NCI-H1694 treated with DMSO at 0.1 percent for 48 hours (cell line): ENCODE measurements around the gene KPNA1.
A peak's percentile ranks its signal among the peaks of the same experiment; 100 is the strongest.

Experiments used
- DNase-seq: peaks from one replicate; lab custom pipeline; 2025; lab: John Stamatoyannopoulos, UW

Gene KPNA1

DNA sequence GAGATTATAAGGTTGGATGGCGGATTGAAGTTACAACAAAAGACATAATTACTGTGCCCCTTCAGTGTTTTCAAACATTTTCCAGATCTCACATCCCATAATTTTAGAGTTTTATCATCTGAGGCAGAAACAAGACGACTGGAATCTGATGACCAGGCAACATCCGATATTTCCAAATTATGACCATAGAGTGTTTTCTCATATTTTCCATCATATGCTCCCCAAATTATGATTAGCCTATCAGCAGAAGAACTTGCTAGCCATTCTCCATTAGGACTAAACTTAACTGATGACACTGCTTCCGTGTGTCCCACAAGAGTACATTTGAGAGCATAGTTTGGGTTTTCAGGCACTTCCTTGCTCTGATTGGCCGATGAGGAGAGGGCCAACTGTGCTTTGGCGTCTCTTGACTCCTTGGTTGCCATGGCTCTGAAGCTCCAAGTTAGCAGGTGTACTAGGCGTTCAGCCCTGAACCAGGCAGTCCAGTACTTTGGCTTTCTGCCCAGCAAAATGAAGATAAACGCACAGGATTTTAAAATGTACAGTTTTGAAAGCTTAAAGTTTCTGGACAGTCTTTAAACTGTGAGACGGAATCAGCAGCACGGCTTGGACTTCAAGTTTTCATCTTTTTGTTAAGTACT lies 99.5 kb downstream of the KPNA1 start:
- DNase-seq: no peak

DNA sequence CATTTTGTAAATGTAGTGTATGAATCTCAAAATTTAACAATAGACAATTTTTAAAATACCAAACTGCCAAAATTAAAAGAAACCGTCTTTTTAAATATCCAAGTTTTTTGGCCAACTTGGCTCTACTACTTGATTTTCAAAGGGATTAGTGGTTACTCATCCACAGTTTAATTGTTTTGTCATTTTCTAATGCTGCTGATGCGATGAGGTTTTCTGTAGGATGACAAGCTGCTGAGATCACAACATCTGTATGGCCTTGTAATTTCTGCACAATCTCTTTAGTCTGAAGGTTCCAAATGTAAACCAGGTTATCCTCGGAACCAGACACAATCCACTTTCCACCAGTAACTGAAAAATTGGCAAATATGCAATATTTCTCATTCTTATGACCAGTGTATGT lies 100.3 kb downstream of the KPNA1 start:
- no peak for DNase-seq

DNA sequence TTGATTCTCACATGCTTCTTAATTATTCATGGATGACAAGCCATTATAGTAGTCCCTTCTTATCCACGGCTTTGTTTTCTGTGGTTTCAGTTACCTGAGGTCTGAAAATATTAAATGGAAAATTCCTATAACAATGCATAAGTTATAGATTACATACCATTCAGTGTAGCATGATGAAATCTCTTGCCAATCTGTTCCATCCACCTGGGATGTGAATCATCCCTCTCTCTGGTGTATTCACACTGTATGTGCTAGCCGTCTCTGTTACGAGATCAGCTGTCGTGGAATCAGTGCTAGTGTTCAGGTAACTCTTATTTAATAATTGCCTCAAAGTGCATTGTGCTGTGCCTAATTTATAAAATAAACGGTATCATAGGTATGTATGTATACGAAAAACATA lies 104.1 kb downstream of the KPNA1 start:
- no peak for DNase-seq

DNA sequence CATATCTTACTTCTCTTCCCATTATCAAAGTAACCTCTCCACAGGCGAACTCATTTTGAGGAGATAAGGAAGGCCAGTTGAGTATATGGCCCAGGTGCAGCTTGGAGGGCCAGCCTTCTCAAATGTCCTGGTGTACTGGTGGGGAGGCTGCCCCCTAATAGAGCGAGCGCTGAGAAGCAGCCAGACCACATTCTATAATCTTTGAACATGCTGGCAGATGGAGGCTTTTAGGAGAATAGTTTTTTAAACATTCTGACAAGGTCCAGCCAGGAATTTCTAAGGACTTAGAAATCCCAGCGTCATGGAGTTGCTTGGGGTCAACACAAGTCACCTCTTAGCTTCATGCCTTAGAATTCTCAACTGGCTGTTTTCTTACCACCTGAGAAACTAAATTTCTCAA lies 104.6 kb downstream of the KPNA1 start:
- no peak for DNase-seq

DNA sequence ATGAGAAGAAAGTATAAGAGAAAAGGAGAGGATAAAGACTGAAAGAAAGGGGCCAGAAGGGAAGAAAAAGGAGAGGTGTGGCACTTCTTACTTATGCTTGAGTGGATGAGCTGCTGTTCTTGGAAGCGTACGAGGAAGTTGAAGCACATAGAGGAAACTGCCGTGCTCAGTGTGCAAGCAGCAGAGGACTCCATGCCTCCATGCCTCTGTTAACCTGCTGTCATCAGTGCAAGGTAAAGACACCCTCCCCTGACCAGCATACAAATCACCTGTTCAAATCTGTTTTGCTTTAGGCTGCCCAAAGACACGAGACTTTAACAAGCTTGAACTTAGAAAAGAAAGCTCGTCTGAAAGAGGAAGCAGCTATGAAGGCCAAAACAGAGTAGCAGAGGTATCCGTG lies 105.3 kb downstream of the KPNA1 start:
- DNase-seq: no peak

DNA sequence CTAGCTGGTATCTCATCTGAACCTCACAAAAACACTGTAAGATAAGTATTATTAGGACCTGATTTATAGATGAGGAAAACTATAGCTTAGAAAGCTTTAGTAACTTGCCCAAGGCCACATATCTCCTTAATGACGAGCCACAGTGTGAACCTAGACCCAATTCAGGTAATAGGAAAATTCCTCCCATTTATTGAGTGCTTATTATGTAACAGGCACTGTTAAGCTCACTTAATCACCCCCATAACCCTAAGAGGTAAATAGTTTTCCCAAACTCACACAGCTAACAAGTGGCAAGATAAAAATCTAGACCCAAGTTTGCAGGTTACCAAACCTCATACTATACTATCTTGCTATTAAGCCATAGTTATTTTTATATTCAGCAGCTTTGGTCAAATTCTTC lies 106.8 kb downstream of the KPNA1 start:
- no peak for DNase-seq

DNA sequence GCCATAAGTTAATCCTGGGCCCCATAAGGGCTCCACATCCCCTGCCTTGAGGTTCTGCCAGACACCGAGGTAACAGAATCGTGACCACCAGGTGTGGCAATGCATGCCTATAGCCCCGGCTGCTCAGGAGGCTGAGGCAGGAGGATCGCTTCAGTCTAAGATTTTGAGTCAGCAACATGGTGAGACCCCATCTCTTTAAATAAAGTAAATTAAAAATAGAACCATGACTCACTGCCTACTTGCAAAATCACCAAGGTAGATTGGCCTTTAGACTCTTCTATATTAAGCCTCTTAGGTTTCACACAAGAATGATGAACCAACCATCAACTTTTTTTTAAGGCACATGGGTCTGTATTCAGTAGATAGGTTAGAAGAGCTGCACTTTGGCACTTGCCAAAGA lies 108.5 kb downstream of the KPNA1 start:
- DNase-seq: no peak

DNA sequence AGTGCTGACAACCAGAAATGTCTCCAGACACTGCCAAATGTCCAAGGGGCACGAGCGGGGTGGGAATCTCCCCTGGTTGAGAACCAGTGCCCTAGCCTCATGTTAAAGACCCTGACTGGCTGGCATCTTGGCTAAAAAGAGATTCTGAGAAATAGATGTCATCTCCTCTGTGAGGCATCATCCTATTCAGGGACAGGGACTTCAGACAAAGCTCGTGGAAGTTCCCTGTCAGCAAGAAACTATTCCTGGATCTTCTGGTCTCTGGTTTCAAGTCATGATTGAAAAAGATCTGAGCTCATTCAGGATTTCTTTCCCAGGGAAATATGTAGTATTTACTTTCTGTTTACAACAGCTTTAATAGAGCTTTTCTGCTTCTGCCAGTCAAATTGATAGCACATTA lies 109.7 kb downstream of the KPNA1 start:
- no peak for DNase-seq

DNA sequence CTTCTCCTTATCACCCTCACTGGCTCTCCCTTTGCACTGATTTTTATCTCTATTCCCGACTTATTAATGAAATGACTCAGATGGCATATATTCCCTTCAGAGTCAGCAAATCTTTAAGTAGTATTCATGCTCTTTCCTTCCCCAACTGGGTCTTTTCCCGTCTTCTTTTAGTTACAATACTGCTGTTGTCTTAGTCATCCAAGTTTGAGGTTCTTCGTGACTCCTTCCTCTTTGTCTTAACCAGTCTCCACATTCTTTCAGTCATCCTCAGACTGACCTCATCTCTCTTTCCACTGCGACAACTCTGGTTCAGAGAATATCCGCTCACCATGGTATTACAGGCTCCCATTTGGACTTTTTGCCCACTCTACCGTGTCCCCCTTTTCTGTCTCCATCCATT lies 111.2 kb downstream of the KPNA1 start:
- DNase-seq: no peak

DNA sequence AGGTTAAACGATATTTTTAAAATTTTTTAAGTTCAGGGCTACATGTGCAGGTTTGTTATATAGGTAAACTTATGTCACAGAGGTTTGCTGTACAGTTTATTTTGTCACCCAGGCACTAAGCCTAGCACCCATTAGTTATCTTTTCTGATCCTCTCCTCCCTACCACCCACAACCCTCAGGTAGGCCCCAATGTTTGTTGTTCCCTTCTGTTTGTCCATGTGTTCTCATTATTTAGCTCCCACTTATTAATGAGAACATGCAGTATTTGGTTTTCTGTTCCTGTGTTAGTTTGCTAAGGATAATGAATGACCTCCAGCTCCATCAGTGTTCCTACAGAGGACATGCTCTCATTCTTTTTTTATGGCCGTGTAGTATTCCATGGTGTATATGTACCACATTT lies 115.8 kb downstream of the KPNA1 start:
- no peak for DNase-seq

DNA sequence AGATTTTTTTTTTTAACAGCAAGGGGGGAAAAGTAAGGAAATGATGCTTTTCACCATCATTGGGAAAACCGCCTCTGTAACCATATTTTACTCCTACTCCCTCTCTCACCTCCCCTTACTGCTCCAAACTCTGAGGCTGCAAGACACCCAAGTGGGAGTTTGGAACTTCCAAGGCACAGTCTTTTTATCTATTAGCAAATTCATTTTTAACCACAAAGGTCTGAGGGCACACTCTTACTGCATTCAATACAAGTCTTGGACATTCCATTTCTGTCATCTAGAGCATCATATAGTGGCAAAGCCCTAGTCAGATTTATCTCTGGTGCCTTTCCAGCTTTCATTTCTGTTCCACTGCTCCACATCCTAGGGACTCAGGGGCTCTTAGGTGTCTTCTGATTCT lies 117.5 kb downstream of the KPNA1 start:
- no peak for DNase-seq

DNA sequence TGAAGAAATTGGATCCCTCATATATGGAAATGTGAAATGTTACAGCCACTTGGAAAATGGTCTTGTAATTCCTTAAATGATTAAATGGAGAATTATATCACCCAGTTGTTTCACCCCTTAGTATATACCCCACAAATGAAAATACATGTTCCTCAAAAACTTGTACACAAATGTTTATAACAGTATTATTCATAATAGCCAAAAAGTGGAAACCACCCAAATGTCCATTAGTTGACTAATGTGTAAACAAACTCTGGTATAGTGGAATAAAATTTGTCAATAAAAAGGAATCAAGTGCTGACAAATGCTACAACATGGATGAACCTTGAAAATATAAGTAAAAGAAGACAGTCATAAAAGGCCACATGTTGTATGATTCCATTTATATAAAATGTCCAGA lies 118.2 kb downstream of the KPNA1 start:
- DNase-seq: no peak

DNA sequence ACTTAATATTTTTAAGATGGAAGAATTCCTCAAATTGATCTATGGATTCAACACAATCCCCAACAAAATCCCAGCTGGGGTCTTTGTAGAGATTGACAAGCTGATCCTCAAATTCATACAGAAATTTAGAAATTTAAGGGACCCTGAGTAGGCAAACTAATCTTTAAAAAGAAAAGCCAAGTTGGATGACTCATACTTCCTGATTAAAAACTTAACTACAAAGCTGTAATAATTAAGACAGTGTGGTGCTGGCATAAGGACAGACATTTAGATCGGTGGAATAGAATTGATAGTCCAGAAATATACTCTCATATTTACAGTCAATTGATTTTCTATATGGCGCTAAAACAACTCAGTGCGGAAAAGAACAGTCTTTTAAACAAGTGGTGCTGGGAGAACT lies 119.2 kb downstream of the KPNA1 start:
- no peak for DNase-seq

DNA sequence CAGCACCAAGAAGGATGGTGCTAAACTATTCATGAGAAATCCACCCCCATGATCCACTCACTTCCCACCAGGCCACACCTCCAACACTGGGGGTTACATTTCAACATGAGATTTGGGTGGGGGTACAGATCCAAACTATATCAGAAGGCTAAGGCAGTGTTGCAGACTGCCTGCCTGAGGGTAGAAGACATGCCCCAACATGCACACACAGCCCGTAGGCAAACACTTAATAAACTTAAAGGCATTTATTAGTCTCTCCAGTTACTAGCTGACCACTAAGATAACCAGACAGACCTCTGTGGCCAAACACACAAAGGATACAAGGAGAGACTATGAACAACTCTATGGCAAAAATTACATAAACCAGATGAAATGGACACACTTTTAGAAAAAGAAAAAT lies 120.6 kb downstream of the KPNA1 start:
- DNase-seq: no peak

DNA sequence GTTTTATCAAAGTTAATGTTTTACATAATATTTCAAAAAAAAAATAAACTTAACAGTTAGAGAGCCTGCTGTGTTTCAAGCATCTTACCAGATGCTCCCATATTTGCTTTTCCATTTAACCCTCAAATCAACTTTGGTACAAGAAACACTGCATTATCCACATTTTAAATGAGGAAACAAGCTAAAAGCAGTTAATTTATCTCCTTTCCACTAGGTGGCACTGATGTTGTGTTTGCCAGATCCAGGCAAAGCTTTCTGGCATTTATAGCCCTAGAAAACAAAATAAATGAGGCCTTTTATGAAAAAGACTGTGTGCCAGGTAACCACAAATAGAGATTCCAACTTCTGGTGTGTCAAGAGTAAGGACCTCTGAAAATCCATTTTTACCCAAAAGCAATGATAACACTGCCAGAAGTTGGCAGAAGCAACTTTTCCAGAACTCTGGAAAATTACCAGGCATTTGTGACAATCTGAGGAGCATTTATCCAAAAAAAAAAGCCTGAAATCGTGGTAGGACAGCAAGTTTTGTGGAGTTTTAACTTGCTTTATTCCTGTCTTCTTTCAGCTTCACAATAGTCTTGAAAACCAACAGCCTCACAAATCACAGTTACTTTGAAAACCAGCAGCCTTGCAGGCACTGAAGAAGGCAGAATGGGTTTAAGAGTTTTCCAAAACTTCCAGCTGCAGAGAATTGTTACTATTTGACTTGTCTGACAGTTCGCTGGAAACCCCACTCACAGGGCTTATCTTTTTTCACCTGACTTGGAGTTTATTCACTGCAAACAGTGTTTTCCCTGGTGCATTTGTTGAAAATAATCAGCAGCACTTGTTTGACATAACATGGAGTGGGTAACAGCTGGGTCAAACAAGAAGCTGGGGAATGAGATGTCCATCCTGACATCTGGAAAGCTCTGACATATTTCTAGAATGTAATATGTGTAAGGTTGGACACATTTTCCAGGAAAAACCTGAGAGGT lies 121.6 kb downstream of the KPNA1 start:
- peak; percentile 53 for DNase-seq

DNA sequence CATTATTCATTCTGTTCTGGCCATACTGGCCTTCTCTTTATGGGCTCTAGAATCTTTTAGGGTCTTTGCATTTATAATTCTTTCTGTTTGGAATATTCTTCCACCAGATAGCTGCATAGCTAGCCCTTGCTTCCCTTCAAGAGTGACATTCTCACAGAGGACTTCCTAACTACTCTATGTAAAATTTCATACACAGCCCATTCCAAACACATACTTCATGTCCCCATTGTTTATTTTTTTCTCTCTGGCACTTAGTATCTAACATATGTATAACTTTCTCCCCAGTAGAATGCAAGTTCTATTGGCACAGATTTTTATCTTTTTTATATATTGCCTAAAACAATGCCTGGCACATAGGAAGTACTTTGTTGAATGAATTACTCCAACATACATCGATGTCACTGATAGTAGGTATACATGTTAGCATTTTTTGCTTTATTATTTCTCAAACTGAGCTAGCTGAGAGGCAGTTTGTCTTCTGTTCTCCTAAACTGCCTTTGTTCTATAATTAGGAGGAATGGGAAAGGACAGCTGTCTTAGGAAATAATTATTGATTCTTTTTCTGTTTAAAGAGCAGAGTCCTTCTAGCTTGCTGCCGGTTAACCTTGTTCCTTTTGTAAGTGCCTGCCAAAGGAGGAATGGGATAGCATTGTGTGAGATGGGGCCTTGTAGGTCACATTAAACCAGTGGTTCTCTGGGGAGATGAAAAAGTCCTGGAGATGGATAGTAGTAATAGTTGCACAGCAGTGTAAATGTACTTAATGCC lies 122.9 kb downstream of the KPNA1 start:
- DNase-seq: no peak

DNA sequence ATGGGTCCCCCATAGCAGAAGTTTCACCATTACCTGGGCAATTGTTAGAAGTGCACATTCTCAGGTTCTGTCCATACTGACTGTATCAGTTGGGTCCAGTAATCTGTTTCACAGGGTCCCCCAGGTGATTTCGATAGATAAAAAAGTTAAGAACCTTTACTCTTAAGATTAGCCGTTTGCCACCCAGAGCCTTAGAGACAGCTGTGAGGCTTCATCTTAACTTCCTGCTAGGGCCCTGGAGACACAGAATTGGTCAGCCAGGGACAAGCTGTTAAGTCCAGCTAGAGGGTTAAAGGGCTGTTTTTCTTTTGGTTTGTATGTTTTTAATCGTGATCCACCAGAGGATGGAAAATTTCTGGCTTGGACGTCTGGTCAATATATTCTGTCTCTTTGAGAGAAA lies 124.1 kb downstream of the KPNA1 start:
- DNase-seq: no peak

DNA sequence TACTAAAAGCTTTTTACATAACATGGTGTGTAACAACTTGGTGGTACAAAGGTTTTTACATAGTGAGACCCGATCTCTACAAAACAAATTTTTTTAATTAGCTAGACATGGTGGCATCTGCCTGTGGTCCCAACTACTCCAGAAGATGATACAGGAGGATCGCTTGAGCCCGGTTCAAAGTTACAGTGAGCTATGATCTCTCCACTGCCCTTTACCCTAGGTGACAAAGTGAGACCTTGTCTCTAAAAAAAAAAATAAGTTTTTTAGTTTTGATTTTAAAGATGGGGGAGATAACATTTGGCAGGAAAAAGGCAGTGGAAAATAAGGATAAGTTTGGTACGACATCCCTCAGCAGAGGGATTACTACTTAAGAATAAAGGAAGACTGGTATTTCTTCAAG lies 124.8 kb downstream of the KPNA1 start:
- DNase-seq: no peak

DNA sequence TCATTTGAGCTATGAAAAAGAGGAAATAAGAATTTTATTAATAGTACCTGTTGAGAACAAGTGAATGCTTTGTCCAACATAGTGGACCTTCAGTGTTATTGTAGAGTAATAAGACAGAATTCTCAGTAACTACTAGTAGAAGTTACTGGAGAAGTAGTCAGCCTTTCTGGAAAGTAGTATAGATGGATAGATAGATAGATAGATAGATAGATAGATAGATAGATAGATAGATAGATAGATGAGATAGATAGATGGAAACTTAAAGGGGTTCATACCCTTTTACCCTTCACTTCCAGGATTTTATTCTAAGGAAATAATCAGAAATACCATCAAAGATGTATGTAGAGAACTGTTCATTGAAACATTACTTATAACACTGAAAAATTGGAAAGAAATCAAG lies 125.5 kb downstream of the KPNA1 start:
- no peak for DNase-seq

DNA sequence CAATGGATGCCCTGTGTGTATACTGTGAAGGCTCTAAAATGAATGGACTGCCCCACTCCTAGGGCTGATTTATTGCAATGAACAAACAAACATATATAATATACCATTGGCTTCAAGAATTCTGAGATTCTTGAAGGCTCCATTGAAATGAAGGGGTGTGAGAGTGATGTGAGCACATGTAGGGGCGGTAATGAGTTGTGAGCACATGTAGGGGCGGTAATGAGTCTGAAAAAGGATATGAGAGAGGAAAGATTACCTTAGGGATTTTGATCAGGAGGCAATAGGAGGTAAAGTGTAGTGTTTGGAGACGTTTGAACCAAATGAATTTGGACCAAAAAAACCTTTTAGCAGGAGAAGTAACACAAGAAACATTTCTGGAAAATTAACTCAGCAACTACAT lies 127.0 kb downstream of the KPNA1 start:
- DNase-seq: no peak

DNA sequence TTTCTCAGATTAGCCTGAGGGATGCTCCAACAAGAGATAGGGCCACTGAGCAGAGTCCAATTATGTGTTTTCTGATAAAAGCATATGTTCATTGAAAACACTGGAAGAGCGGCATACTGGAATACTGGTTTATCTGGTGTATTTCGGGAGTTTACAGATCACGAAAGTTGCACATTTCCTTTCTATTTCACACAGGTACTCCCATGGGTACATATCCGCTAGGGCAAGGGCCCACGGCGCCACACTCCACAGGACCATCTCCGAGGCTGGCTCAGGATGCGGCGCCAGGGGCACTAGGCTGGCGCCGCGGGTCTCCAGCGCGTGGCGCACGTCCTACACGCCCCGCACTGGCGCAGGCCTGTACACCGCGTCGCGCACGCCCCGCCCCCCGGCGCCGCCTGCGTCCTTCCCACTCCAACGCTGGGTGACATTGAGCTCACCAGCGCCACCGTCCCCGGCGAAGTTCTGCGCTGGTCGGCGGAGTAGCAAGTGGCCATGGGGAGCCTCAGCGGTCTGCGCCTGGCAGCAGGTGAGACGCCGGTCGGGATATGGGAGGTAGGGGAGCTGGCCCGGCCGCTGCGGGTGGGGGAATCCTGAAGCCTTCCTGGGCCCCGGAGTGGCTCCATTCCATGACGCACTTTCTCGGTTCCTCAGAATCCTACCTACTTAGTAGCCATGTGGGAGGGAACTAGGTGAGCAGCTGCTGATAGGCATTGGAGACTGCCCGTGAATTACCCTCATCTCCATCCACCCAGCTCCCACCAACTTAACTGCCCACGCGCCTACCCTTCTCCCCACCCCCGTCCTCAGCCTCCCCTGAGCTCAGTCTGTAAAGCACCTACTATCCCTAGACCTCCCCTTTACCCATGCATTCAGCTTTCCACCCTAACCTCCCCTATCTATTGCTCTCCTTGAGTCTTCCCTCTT lies 130.7 kb downstream of the KPNA1 start, which contains the start of gene FAM162A:
Gene FAM162A, plus strand, starts transcription at position 412 of the 927 bp plus-strand sequence. Its CDS starts 84 bp downstream, at position 496.
- DNase-seq: peak; percentile 76
